Fibroblast of lung (primary cell): ENCODE data around the gene CDC6.

Experiments
- EZH2 ChIP-seq: IDR thresholded peaks from 2 replicates; pipeline ENCODE4 v1.5.1; 2012; ENCODE audit warnings: low read length, control low read depth, mild to moderate bottlenecking; ENCODE audit errors: missing control alignments
- TF ChIP-seq, protein P1 (sequence below), 2 donors: IDR thresholded peaks in 1 of 2; conservative IDR thresholded peaks in 1 of 2; 1 replicate in 1 of 2; 2 replicates in 1 of 2; pipeline ENCODE4 v1.5.1; 2011 to 2012; ENCODE audit warnings: low read length in 2 of 2, control low read depth in 1 of 2, inconsistent platforms in 1 of 2, low read depth in 1 of 2, mild to moderate bottlenecking in 1 of 2

GRCh38 chr17:40321961-40322357 is 34.3 kb downstream of the CDC6 start:
- TF ChIP-seq, protein P1, sequence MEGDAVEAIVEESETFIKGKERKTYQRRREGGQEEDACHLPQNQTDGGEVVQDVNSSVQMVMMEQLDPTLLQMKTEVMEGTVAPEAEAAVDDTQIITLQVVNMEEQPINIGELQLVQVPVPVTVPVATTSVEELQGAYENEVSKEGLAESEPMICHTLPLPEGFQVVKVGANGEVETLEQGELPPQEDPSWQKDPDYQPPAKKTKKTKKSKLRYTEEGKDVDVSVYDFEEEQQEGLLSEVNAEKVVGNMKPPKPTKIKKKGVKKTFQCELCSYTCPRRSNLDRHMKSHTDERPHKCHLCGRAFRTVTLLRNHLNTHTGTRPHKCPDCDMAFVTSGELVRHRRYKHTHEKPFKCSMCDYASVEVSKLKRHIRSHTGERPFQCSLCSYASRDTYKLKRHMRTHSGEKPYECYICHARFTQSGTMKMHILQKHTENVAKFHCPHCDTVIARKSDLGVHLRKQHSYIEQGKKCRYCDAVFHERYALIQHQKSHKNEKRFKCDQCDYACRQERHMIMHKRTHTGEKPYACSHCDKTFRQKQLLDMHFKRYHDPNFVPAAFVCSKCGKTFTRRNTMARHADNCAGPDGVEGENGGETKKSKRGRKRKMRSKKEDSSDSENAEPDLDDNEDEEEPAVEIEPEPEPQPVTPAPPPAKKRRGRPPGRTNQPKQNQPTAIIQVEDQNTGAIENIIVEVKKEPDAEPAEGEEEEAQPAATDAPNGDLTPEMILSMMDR (conservative IDR thresholded peaks at IDR 0.05 in 1 of 2, IDR thresholded peaks at IDR 0.05 in 1 of 2; ENCODE audit: low read depth in 1 of 2, low read length in 2 of 2), result no peak
- no peak for TF ChIP-seq EZH2
